Stimulated activated CD4-positive, alpha-beta T cell treated with anti-CD3 and anti-CD28 coated beads, TNF-alpha, amount 100 ng/mL, for 1 hour (primary cell): ENCODE measurements around the gene TRAPPC5.

Experiments
- DNase-seq, 3 donors: peaks; one replicate each; pipeline ENCODE4 v3.0.0-alpha.2; 2020; ENCODE audit warnings: low read depth in 3 of 3, low spot score in 1 of 3

Gene TRAPPC5

GRCh38 chr19:7674010-7675005 lies 6.3 kb upstream of the TRAPPC5 start:
- DNase-seq = no peak

GRCh38 chr19:7676376-7676775 lies 4.3 kb upstream of the TRAPPC5 start:
- DNase-seq = no peak

GRCh38 chr19:7676854-7677253 lies 3.8 kb upstream of the TRAPPC5 start, which contains the start of gene MCEMP1:
MCEMP1 (plus strand) TSS chr19:7677090; CDS start chr19:7677121, 31 bp downstream.
- no peak for DNase-seq

GRCh38 chr19:7677669-7678311 lies 2.8 kb upstream of the TRAPPC5 start:
- no peak for DNase-seq

- peak; percentile 33 to 46 (median 40) for DNase-seq
Measured at GRCh38 chr19:7678971-7679751, 1.5 kb upstream of the TRAPPC5 start.

- no peak for DNase-seq
Measured at GRCh38 chr19:7679771-7680605, 645 bp upstream of the TRAPPC5 start.

GRCh38 chr19:7681340-7682174 lies 924 bp downstream of the TRAPPC5 start:
- peak; percentile 56 to 71 (median 70) for DNase-seq

GRCh38 chr19:7682175-7682855 lies 1.7 kb downstream of the TRAPPC5 start:
- DNase-seq = no peak

GRCh38 chr19:7685546-7686445 lies 5.2 kb downstream of the TRAPPC5 start:
- DNase-seq = no peak

GRCh38 chr19:7687177-7687576 lies 6.5 kb downstream of the TRAPPC5 start:
- DNase-seq = no peak

GRCh38 chr19:7689165-7689564 lies 8.5 kb downstream of the TRAPPC5 start:
- DNase-seq = no peak

GRCh38 chr19:7690779-7691258 lies 10.2 kb downstream of the TRAPPC5 start:
- DNase-seq = no peak

- no peak for DNase-seq
Measured at GRCh38 chr19:7691497-7691896, 10.9 kb downstream of the TRAPPC5 start.

GRCh38 chr19:7692417-7693088 lies 11.9 kb downstream of the TRAPPC5 start:
- no peak for DNase-seq

GRCh38 chr19:7694499-7694898 lies 13.9 kb downstream of the TRAPPC5 start:
- no peak for DNase-seq

GRCh38 chr19:7697721-7698287 lies 17.2 kb downstream of the TRAPPC5 start:
- no peak for DNase-seq

- no peak for DNase-seq
Measured at GRCh38 chr19:7698583-7698982, 17.9 kb downstream of the TRAPPC5 start.
